ENCODE data around the gene QSOX2.

Gene QSOX2

GRCh38 chr9:136245219-136246150, at the start of gene QSOX2:
TSS of gene QSOX2 (minus strand) at chr9:136245812. CDS start at chr9:136245803, 9 bp downstream.
- FAIRE-seq: no peak

GRCh38 chr9:136295055-136295454, 49.4 kb upstream of the QSOX2 start:
- FAIRE-seq: no peak

GRCh38 chr9:136294437-136294836, 48.8 kb upstream of the QSOX2 start:
- FAIRE-seq: no peak

GRCh38 chr9:136293476-136294077, 48.0 kb upstream of the QSOX2 start:
- no peak for FAIRE-seq

GRCh38 chr9:136292591-136293448, 47.2 kb upstream of the QSOX2 start:
- no peak for FAIRE-seq

- no peak for FAIRE-seq
Observed at GRCh38 chr9:136292026-136292538, 46.5 kb upstream of the QSOX2 start.

- no peak for FAIRE-seq
Observed at GRCh38 chr9:136291306-136292025, 45.9 kb upstream of the QSOX2 start.

GRCh38 chr9:136290508-136291000, 44.9 kb upstream of the QSOX2 start:
- no peak for FAIRE-seq

- FAIRE-seq: no peak
Observed at GRCh38 chr9:136289651-136290507, 44.3 kb upstream of the QSOX2 start.

GRCh38 chr9:136287960-136288753, 42.5 kb upstream of the QSOX2 start:
- FAIRE-seq: no peak

GRCh38 chr9:136286987-136287379, 41.4 kb upstream of the QSOX2 start:
- no peak for FAIRE-seq

- no peak for FAIRE-seq
Observed at GRCh38 chr9:136286359-136286986, 40.9 kb upstream of the QSOX2 start.

GRCh38 chr9:136285501-136286358, 40.1 kb upstream of the QSOX2 start:
- FAIRE-seq: no peak

GRCh38 chr9:136284951-136285350, 39.3 kb upstream of the QSOX2 start:
- no peak for FAIRE-seq

- FAIRE-seq: no peak
Observed at GRCh38 chr9:136284311-136284710, 38.7 kb upstream of the QSOX2 start.

GRCh38 chr9:136283291-136284235, 38.0 kb upstream of the QSOX2 start:
- no peak for FAIRE-seq

GRCh38 chr9:136282272-136282861, 36.8 kb upstream of the QSOX2 start:
- no peak for FAIRE-seq

Data from G401.6 (cell line).